HepG2 (cell line): Measurements from ENCODE around the gene LAMA5. TPM values are rescaled to one million over a fixed set of nuclear protein-coding genes. Genes with fewer than 3 reads are reported as not detected.

Source experiments
- ARID4A ChIP-seq: sonication (generic); formaldehyde crosslinking; IDR thresholded peaks from 2 replicates; pipeline ENCODE4 v1.5.0; 2020; ENCODE audit warnings: mild to moderate bottlenecking, missing genetic modification reagents, borderline replicate concordance
- CEBPZ ChIP-seq: IDR thresholded peaks from 2 replicates; pipeline ENCODE4 v1.6.1; 2012; ENCODE audit warnings: low read length, improper control_type of control experiment
- ETS1 ChIP-seq: sonication (generic); formaldehyde crosslinking; IDR thresholded peaks from 2 replicates; pipeline ENCODE4 v1.4.0; 2020; ENCODE audit warnings: missing genetic modification reagents
- ETV5 ChIP-seq: IDR thresholded peaks from 2 replicates; pipeline ENCODE4 v1.6.1; 2018; ENCODE audit warnings: missing biosample characterization, missing genetic modification reagents, inconsistent platforms, borderline replicate concordance
- FOXK1 ChIP-seq: sonication (generic); formaldehyde crosslinking; IDR thresholded peaks from 2 replicates; pipeline ENCODE4 v1.4.0; 2020; ENCODE audit warnings: low read depth, missing genetic modification reagents, borderline replicate concordance
- HBP1 ChIP-seq: IDR thresholded peaks from 2 replicates; pipeline ENCODE4 v1.6.1; 2016; ENCODE audit warnings: low read depth, control low read depth
- HNRNPH1 ChIP-seq: fragments of 200-400 bp; formaldehyde crosslinking; optimal IDR thresholded peaks from 2 replicates; pipeline ENCODE3; 2017; ENCODE audit warnings: mild to moderate bottlenecking, low read depth, low read length
- HNRNPK ChIP-seq: fragments of 200-400 bp; formaldehyde crosslinking; IDR thresholded peaks from 2 replicates; pipeline ENCODE4 v1.6.1; 2018; ENCODE audit warnings: low read length, low read depth, moderate library complexity, mild to moderate bottlenecking; ENCODE audit not compliant: poor library complexity, severe bottlenecking
- NR2C2 ChIP-seq: sonication (generic); formaldehyde crosslinking; IDR thresholded peaks from 2 replicates; pipeline ENCODE4 v1.4.0; 2020; ENCODE audit warnings: missing genetic modification reagents, mild to moderate bottlenecking, moderate library complexity, borderline replicate concordance
- POLR2AphosphoS5 ChIP-seq: IDR thresholded peaks from 2 replicates; pipeline ENCODE4 v1.6.1; 2012; ENCODE audit warnings: low read depth, low read length
- SCMH1 ChIP-seq: sonication (generic); formaldehyde crosslinking; IDR thresholded peaks from 2 replicates; pipeline ENCODE4 v1.9.0; 2021; ENCODE audit warnings: missing genetic modification reagents, mild to moderate bottlenecking, borderline replicate concordance
- ZC3H4 ChIP-seq: sonication (generic); formaldehyde crosslinking; IDR thresholded peaks from 2 replicates; pipeline ENCODE4 v1.4.0; 2020; ENCODE audit warnings: missing genetic modification reagents, borderline replicate concordance
- ZNF337 ChIP-seq: sonication (generic); formaldehyde crosslinking; IDR thresholded peaks from 2 replicates; pipeline ENCODE4 v1.5.1; 2020; ENCODE audit warnings: missing genetic modification reagents, low read depth, mild to moderate bottlenecking, borderline replicate concordance
- ZNF512 ChIP-seq: sonication (generic); formaldehyde crosslinking; IDR thresholded peaks from 2 replicates; pipeline ENCODE4 v1.4.0; 2020; ENCODE audit warnings: mild to moderate bottlenecking, missing genetic modification reagents
- ZNF704 ChIP-seq: sonication (generic); formaldehyde crosslinking; IDR thresholded peaks from 2 replicates; pipeline ENCODE4 v1.8.1; 2023; ENCODE audit warnings: mild to moderate bottlenecking, inconsistent platforms, moderate library complexity, missing genetic modification reagents, borderline replicate concordance
- ZNF788 ChIP-seq: sonication (generic); formaldehyde crosslinking; IDR thresholded peaks from 2 replicates; pipeline ENCODE4 v1.5.0; 2020; ENCODE audit warnings: mild to moderate bottlenecking, missing genetic modification reagents, borderline replicate concordance
- polyA plus RNA-seq, 8 experiments: library from polyadenylated mRNA; depleted of rRNA in 3 of 8; stranded (reverse) in 7 of 8; unstranded in 1 of 8; fragments of >200 nt; fragmentation: Illumina TruSeq in 4 of 8; extraction: Trizol in 4 of 8; gene quantifications; 2 replicates each; pipeline versions ENCODE4 v1.2.1 to v1.2.3, GENCODE V29; 2011 to 2016; ENCODE audit warnings: low read depth in 4 of 8, missing spikeins in 1 of 8, mixed read lengths in 1 of 8; ENCODE audit not compliant: insufficient read depth in 1 of 8
- total RNA-seq, 5 experiments: library from RNA; depleted of rRNA; stranded (reverse); fragments of >200 nt; fragmentation: Illumina TruSeq; extraction: Trizol; gene quantifications; 2 replicates each; pipeline ENCODE4 v1.2.3, GENCODE V29; 2016; ENCODE audit warnings: low read depth in 1 of 5

Gene LAMA5
- total and polyA plus RNA-seq, 2 of the 13 experiments (the other 11 are each of a cell fraction or from before 2014, with no cell fraction given) = 21.0 to 44.7 TPM

- no peak for TF ChIP-seq CEBPZ
- TF ChIP-seq FOXK1 = no peak
- TF ChIP-seq ZNF704 = no peak
- TF ChIP-seq ZC3H4 = no peak
- TF ChIP-seq SCMH1 = no peak
- 0 out of 2 replicates have a peak, but pooled peaks have one; percentile 17 for TF ChIP-seq ARID4A (CRISPR knock-in tag)
- TF ChIP-seq ETS1 = no peak
- peak; percentile 26 for TF ChIP-seq HNRNPK
- TF ChIP-seq POLR2AphosphoS5 = no peak
- no peak for TF ChIP-seq ZNF512
- TF ChIP-seq HBP1 (CRISPR knock-in tag) = no peak
- TF ChIP-seq ETV5 (CRISPR knock-in tag) = no peak
- TF ChIP-seq HNRNPH1 = no peak
- TF ChIP-seq ZNF788 = no peak
- TF ChIP-seq ZNF337 (CRISPR knock-in tag) = no peak
- no peak for TF ChIP-seq NR2C2 (CRISPR knock-in tag)
Measured at GRCh38 chr20:62332421-62332820, 34.7 kb downstream of the LAMA5 start (continued).
